GM23338 (cell line): ENCODE results near the gene RABGAP1L. TPM values are rescaled to one million over a fixed set of nuclear protein-coding genes. Genes with fewer than 3 reads are reported as not detected.

Experiments
- ATAC-seq: fragments of 200-7000 bp; cut with Tn5 transposase; 3 replicates; pipeline ENCODE4 v1.9.1; 2020
- DNase-seq: peaks from one replicate; pipeline ENCODE4 v3.0.0-alpha.2; 2015; ENCODE audit warnings: low spot score
- H2AFZ ChIP-seq: fragments of 200-600 bp; sonication (generic); 2 replicates; pipeline ENCODE4 v1.8.0; 2016; ENCODE audit warnings: antibody characterized with exemption, mild to moderate bottlenecking, moderate library complexity
- H3F3A ChIP-seq: fragments of 200-600 bp; sonication (generic); replicated peaks from 2 replicates; pipeline ENCODE4 v1.8.0; 2017; ENCODE audit warnings: antibody characterized with exemption, mixed run types, low read depth
- H3K27ac ChIP-seq: fragments of 200-600 bp; sonication (generic); 2 replicates; pipeline ENCODE4 v1.6.1; 2016; ENCODE audit warnings: low read depth
- H3K27me3 ChIP-seq: fragments of 200-600 bp; sonication (generic); 2 replicates; pipeline ENCODE4 v1.8.0; 2016; ENCODE audit warnings: mild to moderate bottlenecking, mixed run types, moderate library complexity; ENCODE audit not compliant: insufficient read depth
- H3K36me3 ChIP-seq: fragments of 200-600 bp; sonication (generic); 2 replicates; pipeline ENCODE4 v1.8.0; 2016; ENCODE audit warnings: mild to moderate bottlenecking; ENCODE audit not compliant: insufficient read depth
- H3K4me1 ChIP-seq: fragments of 200-600 bp; sonication (generic); 2 replicates; pipeline ENCODE4 v1.8.0; 2016; ENCODE audit warnings: mild to moderate bottlenecking, moderate library complexity; ENCODE audit not compliant: insufficient read depth
- H3K4me2 ChIP-seq: fragments of 200-600 bp; sonication (generic); 2 replicates; pipeline ENCODE4 v1.7.1; 2017; ENCODE audit warnings: mixed run types
- H3K4me3 ChIP-seq: fragments of 200-600 bp; sonication (generic); 2 replicates; pipeline ENCODE4 v1.6.1; 2016; ENCODE audit warnings: mixed run types
- H3K79me2 ChIP-seq: fragments of 200-600 bp; sonication (generic); replicated peaks from 2 replicates; pipeline ENCODE4 v1.8.0; 2017; ENCODE audit warnings: mild to moderate bottlenecking; ENCODE audit not compliant: insufficient read depth
- H3K9me2 ChIP-seq: fragments of 200-600 bp; sonication (generic); 2 replicates; pipeline ENCODE4 v1.8.0; 2017; ENCODE audit not compliant: insufficient read depth
- H4K20me1 ChIP-seq: fragments of 200-600 bp; sonication (generic); replicated peaks from 2 replicates; pipeline ENCODE4 v1.8.0; 2017; ENCODE audit warnings: mild to moderate bottlenecking; ENCODE audit not compliant: insufficient read depth
- H3K27ac Mint-ChIP-seq: 2 replicates; pipeline ENCODE4 v1.8.0; 2020; ENCODE audit warnings: inconsistent platforms, mild to moderate bottlenecking, moderate library complexity, mixed read lengths
- H3K27me3 Mint-ChIP-seq: 3 replicates; pipeline ENCODE4 v1.8.0; 2022; ENCODE audit warnings: low read depth, mild to moderate bottlenecking, moderate library complexity, mixed read lengths, inconsistent platforms; ENCODE audit not compliant: insufficient read depth, poor library complexity
- H3K36me3 Mint-ChIP-seq: 3 replicates; pipeline ENCODE4 v1.8.0; 2021; ENCODE audit warnings: low read depth, mild to moderate bottlenecking, inconsistent platforms, moderate library complexity, mixed read lengths
- H3K4me1 Mint-ChIP-seq: 3 replicates; pipeline ENCODE4 v1.8.0; 2020; ENCODE audit warnings: mild to moderate bottlenecking, inconsistent platforms, mixed read lengths
- H3K4me3 Mint-ChIP-seq: 3 replicates; pipeline ENCODE4 v1.8.0; 2021; ENCODE audit warnings: moderate library complexity, mild to moderate bottlenecking, inconsistent platforms, mixed read lengths
- H3K9me3 Mint-ChIP-seq: 3 replicates; pipeline ENCODE4 v1.8.0; 2020; ENCODE audit warnings: moderate library complexity, mild to moderate bottlenecking, inconsistent platforms, mixed read lengths
- CREB1 ChIP-seq: fragments of 250-450 bp; sonication (Bioruptor Pico); IDR thresholded peaks from 2 replicates; pipeline ENCODE4 v1.5.0; 2020; ENCODE audit warnings: low read depth, mild to moderate bottlenecking, moderate library complexity
- EZH2 ChIP-seq: fragments of 200-600 bp; sonication (generic); IDR thresholded peaks from one replicate; pipeline ENCODE4 v1.8.0; 2017; ENCODE audit warnings: antibody characterized with exemption, mild to moderate bottlenecking, low read depth; ENCODE audit not compliant: unreplicated experiment
- EZH2phosphoT487 ChIP-seq: fragments of 200-600 bp; sonication (generic); IDR thresholded peaks from one replicate; pipeline ENCODE4 v1.8.1; 2018; ENCODE audit warnings: antibody characterized with exemption; ENCODE audit not compliant: unreplicated experiment
- JUNB ChIP-seq: IDR thresholded peaks from one replicate; pipeline ENCODE4 v1.6.1; 2016; ENCODE audit warnings: antibody characterized with exemption; ENCODE audit not compliant: unreplicated experiment
- NANOG ChIP-seq: IDR thresholded peaks from 2 replicates; pipeline ENCODE4 v1.6.1; 2016; ENCODE audit warnings: antibody characterized with exemption, borderline replicate concordance
- POLR2AphosphoS5 ChIP-seq: IDR thresholded peaks from 2 replicates; pipeline ENCODE4 v1.6.1; 2016; ENCODE audit warnings: antibody characterized with exemption, low read depth
- STAT1 ChIP-seq: IDR thresholded peaks from one replicate; pipeline ENCODE4 v1.6.1; 2016; ENCODE audit warnings: antibody characterized with exemption; ENCODE audit not compliant: unreplicated experiment
- ZNF114 ChIP-seq: fragments of 250-450 bp; sonication (Bioruptor Pico); IDR thresholded peaks from 2 replicates; pipeline ENCODE4 v1.5.0; 2020; ENCODE audit warnings: mild to moderate bottlenecking, moderate library complexity
- ZNF331 ChIP-seq: fragments of 250-450 bp; sonication (Bioruptor Pico); IDR thresholded peaks from 2 replicates; pipeline ENCODE4 v1.5.0; 2020; ENCODE audit warnings: low read depth, mild to moderate bottlenecking, moderate library complexity
- polyA plus RNA-seq: library from polyadenylated mRNA; unstranded; fragments of >200 nt; fragmentation: Nextera tagmentation; extraction: Ambion mirVana; gene quantifications from 2 replicates; pipeline ENCODE4 v1.2.1, GENCODE V29; 2016
- total RNA-seq: library from RNA; depleted of rRNA; stranded (reverse); fragments of >200 nt; shearing (Covaris generic); gene quantifications from 2 replicates; pipeline ENCODE4 v1.2.3, GENCODE V29; 2014
- TF ChIP-seq, protein P1 (sequence below): IDR thresholded peaks from one replicate; pipeline ENCODE4 v1.6.1; 2018; ENCODE audit warnings: antibody characterized with exemption; ENCODE audit not compliant: unreplicated experiment
- TF ChIP-seq, protein P2 (sequence below), 2 experiments: fragments of 200-600 bp in 1 of 2; sonication (generic) in 1 of 2; conservative IDR thresholded peaks; 2 replicates each; pipeline versions ENCODE4 v1.5.1 to v1.6.1; 2016 to 2017; ENCODE audit warnings: antibody characterized with exemption in 2 of 2, low read depth in 2 of 2, mild to moderate bottlenecking in 2 of 2, moderate library complexity in 1 of 2
- TF ChIP-seq, protein P3 (sequence below): IDR thresholded peaks from 2 replicates; pipeline ENCODE4 v1.6.1; 2016; ENCODE audit warnings: antibody characterized with exemption
- TF ChIP-seq, protein P4 (sequence below): fragments of 250-450 bp; sonication (Bioruptor Pico); IDR thresholded peaks from 2 replicates; pipeline ENCODE4 v1.5.0; 2020; ENCODE audit warnings: mild to moderate bottlenecking, moderate library complexity

Gene RABGAP1L
- total and polyA plus RNA-seq, 2 experiments from 2014 or later, result 83.2 to 136 TPM

DNA sequence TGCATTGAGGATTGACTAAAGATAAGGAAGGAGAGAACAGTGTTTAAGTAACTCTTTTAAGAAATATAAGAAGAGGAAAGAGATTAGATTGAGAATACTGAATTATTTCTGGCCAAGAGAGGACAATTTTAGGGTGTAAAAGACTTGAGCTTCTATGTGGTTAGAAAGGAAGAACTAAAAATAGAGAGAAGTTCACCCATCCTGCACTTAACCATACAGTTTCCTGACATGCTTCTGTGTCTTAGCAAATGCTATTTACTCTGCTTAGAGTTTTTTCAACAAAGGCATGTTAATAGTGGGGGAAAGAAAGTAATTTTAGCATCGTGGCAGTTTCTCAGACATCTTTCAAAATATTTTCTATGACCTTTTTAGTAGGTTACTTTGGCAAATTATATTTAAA, 165.6 kb downstream of the RABGAP1L start:
- H3K27ac ChIP-seq, result no peak overlapping the region
- no peaks in the 10 kb centered on the region for H3F3A ChIP-seq
- no peak overlapping the region for H3K4me3 ChIP-seq
- H3K36me3 ChIP-seq, result peaks cover 14% of the 10 kb centered on the region; the same call in 1 of the 2 replicates
- no peaks in the 10 kb centered on the region for H3K79me2 ChIP-seq
- no peaks in the 10 kb centered on the region for H3K4me1 Mint-ChIP-seq
- no peaks in the 10 kb centered on the region for H3K4me1 ChIP-seq
- peaks cover 57% of the 10 kb centered on the region for H3K9me3 Mint-ChIP-seq
- H2AFZ ChIP-seq, result no peak overlapping the region
- no peak overlapping the region for H3K4me2 ChIP-seq
- ATAC-seq (no peak), DNase-seq (no peak)
- H3K9me2 ChIP-seq, result peaks cover 2% of the 10 kb centered on the region; the same call in 1 of the 2 replicates
- no peaks in the 10 kb centered on the region for H4K20me1 ChIP-seq
- TF ChIP-seq, protein P1, sequence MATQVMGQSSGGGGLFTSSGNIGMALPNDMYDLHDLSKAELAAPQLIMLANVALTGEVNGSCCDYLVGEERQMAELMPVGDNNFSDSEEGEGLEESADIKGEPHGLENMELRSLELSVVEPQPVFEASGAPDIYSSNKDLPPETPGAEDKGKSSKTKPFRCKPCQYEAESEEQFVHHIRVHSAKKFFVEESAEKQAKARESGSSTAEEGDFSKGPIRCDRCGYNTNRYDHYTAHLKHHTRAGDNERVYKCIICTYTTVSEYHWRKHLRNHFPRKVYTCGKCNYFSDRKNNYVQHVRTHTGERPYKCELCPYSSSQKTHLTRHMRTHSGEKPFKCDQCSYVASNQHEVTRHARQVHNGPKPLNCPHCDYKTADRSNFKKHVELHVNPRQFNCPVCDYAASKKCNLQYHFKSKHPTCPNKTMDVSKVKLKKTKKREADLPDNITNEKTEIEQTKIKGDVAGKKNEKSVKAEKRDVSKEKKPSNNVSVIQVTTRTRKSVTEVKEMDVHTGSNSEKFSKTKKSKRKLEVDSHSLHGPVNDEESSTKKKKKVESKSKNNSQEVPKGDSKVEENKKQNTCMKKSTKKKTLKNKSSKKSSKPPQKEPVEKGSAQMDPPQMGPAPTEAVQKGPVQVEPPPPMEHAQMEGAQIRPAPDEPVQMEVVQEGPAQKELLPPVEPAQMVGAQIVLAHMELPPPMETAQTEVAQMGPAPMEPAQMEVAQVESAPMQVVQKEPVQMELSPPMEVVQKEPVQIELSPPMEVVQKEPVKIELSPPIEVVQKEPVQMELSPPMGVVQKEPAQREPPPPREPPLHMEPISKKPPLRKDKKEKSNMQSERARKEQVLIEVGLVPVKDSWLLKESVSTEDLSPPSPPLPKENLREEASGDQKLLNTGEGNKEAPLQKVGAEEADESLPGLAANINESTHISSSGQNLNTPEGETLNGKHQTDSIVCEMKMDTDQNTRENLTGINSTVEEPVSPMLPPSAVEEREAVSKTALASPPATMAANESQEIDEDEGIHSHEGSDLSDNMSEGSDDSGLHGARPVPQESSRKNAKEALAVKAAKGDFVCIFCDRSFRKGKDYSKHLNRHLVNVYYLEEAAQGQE, result no peak
- no peak for TF ChIP-seq STAT1
- no peak for TF ChIP-seq ZNF114 (CRISPR knock-in tag)
- TF ChIP-seq, protein P2, sequence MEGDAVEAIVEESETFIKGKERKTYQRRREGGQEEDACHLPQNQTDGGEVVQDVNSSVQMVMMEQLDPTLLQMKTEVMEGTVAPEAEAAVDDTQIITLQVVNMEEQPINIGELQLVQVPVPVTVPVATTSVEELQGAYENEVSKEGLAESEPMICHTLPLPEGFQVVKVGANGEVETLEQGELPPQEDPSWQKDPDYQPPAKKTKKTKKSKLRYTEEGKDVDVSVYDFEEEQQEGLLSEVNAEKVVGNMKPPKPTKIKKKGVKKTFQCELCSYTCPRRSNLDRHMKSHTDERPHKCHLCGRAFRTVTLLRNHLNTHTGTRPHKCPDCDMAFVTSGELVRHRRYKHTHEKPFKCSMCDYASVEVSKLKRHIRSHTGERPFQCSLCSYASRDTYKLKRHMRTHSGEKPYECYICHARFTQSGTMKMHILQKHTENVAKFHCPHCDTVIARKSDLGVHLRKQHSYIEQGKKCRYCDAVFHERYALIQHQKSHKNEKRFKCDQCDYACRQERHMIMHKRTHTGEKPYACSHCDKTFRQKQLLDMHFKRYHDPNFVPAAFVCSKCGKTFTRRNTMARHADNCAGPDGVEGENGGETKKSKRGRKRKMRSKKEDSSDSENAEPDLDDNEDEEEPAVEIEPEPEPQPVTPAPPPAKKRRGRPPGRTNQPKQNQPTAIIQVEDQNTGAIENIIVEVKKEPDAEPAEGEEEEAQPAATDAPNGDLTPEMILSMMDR (conservative IDR thresholded peaks at IDR 0.05; ENCODE audit: low read depth in 2 of 2), result no peak
- TF ChIP-seq EZH2phosphoT487, result no peak
- TF ChIP-seq EZH2, result no peak
- no peak for TF ChIP-seq NANOG
- TF ChIP-seq, protein P3, sequence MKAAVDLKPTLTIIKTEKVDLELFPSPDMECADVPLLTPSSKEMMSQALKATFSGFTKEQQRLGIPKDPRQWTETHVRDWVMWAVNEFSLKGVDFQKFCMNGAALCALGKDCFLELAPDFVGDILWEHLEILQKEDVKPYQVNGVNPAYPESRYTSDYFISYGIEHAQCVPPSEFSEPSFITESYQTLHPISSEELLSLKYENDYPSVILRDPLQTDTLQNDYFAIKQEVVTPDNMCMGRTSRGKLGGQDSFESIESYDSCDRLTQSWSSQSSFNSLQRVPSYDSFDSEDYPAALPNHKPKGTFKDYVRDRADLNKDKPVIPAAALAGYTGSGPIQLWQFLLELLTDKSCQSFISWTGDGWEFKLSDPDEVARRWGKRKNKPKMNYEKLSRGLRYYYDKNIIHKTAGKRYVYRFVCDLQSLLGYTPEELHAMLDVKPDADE, result no peak
- TF ChIP-seq POLR2AphosphoS5, result no peak
- TF ChIP-seq, protein P4, sequence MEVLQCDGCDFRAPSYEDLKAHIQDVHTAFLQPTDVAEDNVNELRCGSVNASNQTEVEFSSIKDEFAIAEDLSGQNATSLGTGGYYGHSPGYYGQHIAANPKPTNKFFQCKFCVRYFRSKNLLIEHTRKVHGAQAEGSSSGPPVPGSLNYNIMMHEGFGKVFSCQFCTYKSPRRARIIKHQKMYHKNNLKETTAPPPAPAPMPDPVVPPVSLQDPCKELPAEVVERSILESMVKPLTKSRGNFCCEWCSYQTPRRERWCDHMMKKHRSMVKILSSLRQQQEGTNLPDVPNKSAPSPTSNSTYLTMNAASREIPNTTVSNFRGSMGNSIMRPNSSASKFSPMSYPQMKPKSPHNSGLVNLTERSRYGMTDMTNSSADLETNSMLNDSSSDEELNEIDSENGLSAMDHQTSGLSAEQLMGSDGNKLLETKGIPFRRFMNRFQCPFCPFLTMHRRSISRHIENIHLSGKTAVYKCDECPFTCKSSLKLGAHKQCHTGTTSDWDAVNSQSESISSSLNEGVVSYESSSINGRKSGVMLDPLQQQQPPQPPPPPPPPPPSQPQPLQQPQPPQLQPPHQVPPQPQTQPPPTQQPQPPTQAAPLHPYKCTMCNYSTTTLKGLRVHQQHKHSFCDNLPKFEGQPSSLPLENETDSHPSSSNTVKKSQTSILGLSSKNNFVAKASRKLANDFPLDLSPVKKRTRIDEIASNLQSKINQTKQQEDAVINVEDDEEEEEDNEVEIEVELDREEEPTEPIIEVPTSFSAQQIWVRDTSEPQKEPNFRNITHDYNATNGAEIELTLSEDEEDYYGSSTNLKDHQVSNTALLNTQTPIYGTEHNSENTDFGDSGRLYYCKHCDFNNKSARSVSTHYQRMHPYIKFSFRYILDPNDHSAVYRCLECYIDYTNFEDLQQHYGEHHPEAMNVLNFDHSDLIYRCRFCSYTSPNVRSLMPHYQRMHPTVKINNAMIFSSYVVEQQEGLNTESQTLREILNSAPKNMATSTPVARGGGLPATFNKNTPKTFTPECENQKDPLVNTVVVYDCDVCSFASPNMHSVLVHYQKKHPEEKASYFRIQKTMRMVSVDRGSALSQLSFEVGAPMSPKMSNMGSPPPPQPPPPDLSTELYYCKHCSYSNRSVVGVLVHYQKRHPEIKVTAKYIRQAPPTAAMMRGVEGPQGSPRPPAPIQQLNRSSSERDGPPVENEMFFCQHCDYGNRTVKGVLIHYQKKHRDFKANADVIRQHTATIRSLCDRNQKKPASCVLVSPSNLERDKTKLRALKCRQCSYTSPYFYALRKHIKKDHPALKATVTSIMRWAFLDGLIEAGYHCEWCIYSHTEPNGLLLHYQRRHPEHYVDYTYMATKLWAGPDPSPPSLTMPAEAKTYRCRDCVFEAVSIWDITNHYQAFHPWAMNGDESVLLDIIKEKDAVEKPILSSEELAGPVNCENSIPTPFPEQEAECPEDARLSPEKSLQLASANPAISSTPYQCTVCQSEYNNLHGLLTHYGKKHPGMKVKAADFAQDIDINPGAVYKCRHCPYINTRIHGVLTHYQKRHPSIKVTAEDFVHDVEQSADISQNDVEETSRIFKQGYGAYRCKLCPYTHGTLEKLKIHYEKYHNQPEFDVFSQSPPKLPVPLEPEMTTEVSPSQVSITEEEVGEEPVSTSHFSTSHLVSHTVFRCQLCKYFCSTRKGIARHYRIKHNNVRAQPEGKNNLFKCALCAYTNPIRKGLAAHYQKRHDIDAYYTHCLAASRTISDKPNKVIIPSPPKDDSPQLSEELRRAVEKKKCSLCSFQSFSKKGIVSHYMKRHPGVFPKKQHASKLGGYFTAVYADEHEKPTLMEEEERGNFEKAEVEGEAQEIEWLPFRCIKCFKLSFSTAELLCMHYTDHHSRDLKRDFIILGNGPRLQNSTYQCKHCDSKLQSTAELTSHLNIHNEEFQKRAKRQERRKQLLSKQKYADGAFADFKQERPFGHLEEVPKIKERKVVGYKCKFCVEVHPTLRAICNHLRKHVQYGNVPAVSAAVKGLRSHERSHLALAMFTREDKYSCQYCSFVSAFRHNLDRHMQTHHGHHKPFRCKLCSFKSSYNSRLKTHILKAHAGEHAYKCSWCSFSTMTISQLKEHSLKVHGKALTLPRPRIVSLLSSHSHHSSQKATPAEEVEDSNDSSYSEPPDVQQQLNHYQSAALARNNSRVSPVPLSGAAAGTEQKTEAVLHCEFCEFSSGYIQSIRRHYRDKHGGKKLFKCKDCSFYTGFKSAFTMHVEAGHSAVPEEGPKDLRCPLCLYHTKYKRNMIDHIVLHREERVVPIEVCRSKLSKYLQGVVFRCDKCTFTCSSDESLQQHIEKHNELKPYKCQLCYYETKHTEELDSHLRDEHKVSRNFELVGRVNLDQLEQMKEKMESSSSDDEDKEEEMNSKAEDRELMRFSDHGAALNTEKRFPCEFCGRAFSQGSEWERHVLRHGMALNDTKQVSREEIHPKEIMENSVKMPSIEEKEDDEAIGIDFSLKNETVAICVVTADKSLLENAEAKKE (CRISPR knock-in tag), result no peak
- no peak for TF ChIP-seq ZNF331 (CRISPR knock-in tag)
- no peak for TF ChIP-seq JUNB
- no peak for TF ChIP-seq CREB1 (CRISPR knock-in tag)
- H3K27me3 ChIP-seq, result no peaks in the 10 kb centered on the region
- H3K27me3 Mint-ChIP-seq, result no peaks in the 10 kb centered on the region
- peaks cover 50% of the 10 kb centered on the region for H3K36me3 Mint-ChIP-seq
- H3K27ac Mint-ChIP-seq, result no peak overlapping the region
- no peak overlapping the region for H3K4me3 Mint-ChIP-seq
